CMK (cell line): ENCODE measurements around the gene NAP1L2.
"Not testable (repeated sequence)": the region's sequence is repeated elsewhere in the genome, so short reads cannot be mapped to it uniquely, and the experiment has no call there.

Experiments
- DNase-seq: peaks from one replicate; pipeline ENCODE4 v3.0.0-alpha.2; 2010; ENCODE audit warnings: low read depth

The NAP1L2 gene

GRCh38 chrX:73214426-73215094, at the start of gene NAP1L2:
NAP1L2 (minus strand) TSS chrX:73214851; CDS start chrX:73214492, 359 bp downstream.
- no peak for DNase-seq

- no peak for DNase-seq
These were observed 48.3 kb upstream of the NAP1L2 start for GRCh38 chrX:73262991-73263390.

GRCh38 chrX:73239242-73239641, 24.6 kb upstream of the NAP1L2 start:
- no peak for DNase-seq

- DNase-seq: no peak
These were observed 3.0 kb upstream of the NAP1L2 start for GRCh38 chrX:73217621-73218020.

GRCh38 chrX:73215246-73215645, 595 bp upstream of the NAP1L2 start:
- no peak for DNase-seq

GRCh38 chrX:73213734-73214425, 771 bp downstream of the NAP1L2 start:
- no peak for DNase-seq

- no peak for DNase-seq
These were observed 8.3 kb downstream of the NAP1L2 start for GRCh38 chrX:73206366-73206765.

GRCh38 chrX:73182502-73183114, 32.0 kb downstream of the NAP1L2 start:
- no peak for DNase-seq

GRCh38 chrX:73168945-73169344, 45.7 kb downstream of the NAP1L2 start:
- DNase-seq: not testable (repeated sequence)
